MCF 10A (cell line): ENCODE data around the gene TAS2R60. TPM values are rescaled to one million over a fixed set of nuclear protein-coding genes. Genes with fewer than 3 reads are reported as not detected.

Experiments used
- BruUV-seq: library from RNA; stranded (reverse); fragments of 400-500 nt; replicated peaks from 2 replicates; lab custom pipeline; 2021; lab: Mats Ljungman, UMichigan
- CTCF ChIA-PET: fragments of 300-600 bp; sonication (Branson Sonifier 250); formaldehyde crosslinking; extraction: SDS; loops from one replicate; lab custom pipeline; 2021; ENCODE audit warnings: antibody characterized with exemption, inconsistent platforms; lab: Yijun Ruan, JAX
- POLR2A ChIA-PET: fragments of 300-600, 350-650 bp; sonication (Branson Sonifier 250); formaldehyde crosslinking; extraction: SDS; loops from one replicate; lab custom pipeline; 2020; ENCODE audit warnings: antibody characterized with exemption, inconsistent platforms; lab: Yijun Ruan, JAX
- DNase-seq: peaks from one replicate; pipeline ENCODE4 v3.0.0-alpha.2; 2018; ENCODE audit not compliant: unreplicated experiment
- H3K27ac Mint-ChIP-seq: one replicate; pipeline ENCODE4 v1.8.0; 2022; ENCODE audit warnings: mild to moderate bottlenecking, low read depth, mixed read lengths; ENCODE audit not compliant: unreplicated experiment
- H3K27me3 Mint-ChIP-seq: one replicate; pipeline ENCODE4 v1.8.0; 2022; ENCODE audit warnings: mixed read lengths; ENCODE audit not compliant: insufficient read depth, unreplicated experiment
- H3K36me3 Mint-ChIP-seq: one replicate; pipeline ENCODE4 v1.8.0; 2022; ENCODE audit warnings: mild to moderate bottlenecking, moderate library complexity, mixed read lengths; ENCODE audit not compliant: insufficient read depth, unreplicated experiment
- H3K4me1 Mint-ChIP-seq: one replicate; pipeline ENCODE4 v1.8.0; 2022; ENCODE audit warnings: mixed read lengths; ENCODE audit not compliant: insufficient read depth, unreplicated experiment
- H3K4me3 Mint-ChIP-seq: one replicate; pipeline ENCODE4 v1.8.0; 2022; ENCODE audit warnings: mild to moderate bottlenecking, moderate library complexity, mixed read lengths; ENCODE audit not compliant: unreplicated experiment
- H3K9me3 Mint-ChIP-seq: one replicate; pipeline ENCODE4 v1.8.0; 2022; ENCODE audit warnings: mixed read lengths; ENCODE audit not compliant: unreplicated experiment
- intact Hi-C: fragments of 100-400 bp; cut with micrococcal nuclease; formaldehyde crosslinking; loops from 2 replicates; pipeline ENCODE4 v1.14.1; 2022
- total RNA-seq: library from RNA; stranded (reverse); gene quantifications from 2 replicates; pipeline ENCODE4 v1.2.3, GENCODE V29; 2022
- TF ChIP-seq, protein P1 (sequence below): fragments of 200-600 bp; IDR thresholded peaks from one replicate; pipeline ENCODE4 v1.8.0; 2022; ENCODE audit warnings: antibody characterized with exemption, mild to moderate bottlenecking; ENCODE audit not compliant: unreplicated experiment

TAS2R60 gene
- total RNA-seq, 1 experiment from 2014 or later = not detected

DNA sequence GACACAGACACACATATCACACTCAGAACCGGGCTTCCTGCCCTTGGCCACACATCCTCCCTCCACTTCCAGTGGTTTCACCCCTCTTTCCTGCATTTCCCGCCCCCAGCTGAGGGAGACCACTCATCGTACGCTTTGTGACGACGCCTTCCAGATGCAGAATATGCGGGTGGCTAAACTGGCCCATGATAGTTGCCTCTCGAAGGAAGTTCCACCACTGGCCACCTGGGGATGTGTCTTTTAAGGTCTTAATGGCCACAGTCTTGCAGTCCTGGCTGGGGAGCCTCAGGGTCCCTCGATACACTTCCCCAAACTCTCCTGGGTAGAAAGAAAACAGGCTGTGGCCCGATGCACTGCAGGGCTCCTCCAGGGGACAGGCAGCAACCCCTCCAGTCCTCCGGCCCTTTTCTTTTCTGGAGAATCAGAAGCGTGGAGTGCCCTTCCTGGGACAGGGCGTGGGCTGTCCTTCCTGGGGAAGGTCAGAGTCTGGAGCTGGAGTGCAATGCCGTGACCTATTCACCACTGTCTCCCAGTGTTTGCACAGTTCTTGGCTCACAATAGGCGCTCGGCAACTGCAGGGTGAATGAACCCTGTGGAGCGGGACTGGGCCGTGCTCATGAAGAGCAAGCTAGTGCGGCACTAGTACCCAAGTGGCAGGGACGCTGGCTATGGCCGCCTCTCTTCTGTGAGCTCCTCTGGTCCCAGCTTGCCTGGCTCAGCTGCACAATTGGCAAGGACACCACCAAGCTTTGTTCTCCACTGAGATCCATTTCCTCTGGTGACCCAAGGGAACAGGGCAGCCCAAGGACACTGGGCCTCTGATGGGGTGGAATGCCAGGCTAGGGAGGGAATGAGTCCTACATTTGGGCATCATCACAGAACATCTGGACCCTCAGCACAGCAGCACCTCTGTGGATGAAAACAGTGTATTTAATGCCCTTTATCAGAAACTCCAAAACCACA lies 47.8 kb upstream of the TAS2R60 start:
- intact Hi-C loops = no loop called here
- ChIA-PET POLR2A (interaction anchor here (1.6 to 1.7 kb wide), 2 partner anchors 12 to 13 kb away, joined by 4 to 6 read pairs; no protein-coding TSS in a partner anchor), CTCF (interaction anchor here (0.7 to 2.0 kb wide), 3 partner anchors 12 to 167 kb away, joined by 4 to 7 read pairs (median 4); partner anchors contain the start of gene EPHA1)
- Mint-ChIP-seq H3K36me3 (peaks cover 29% of the 10 kb centered on the region), H3K27ac (no peak overlapping the region), H3K4me1 (peaks cover 11% of the 10 kb centered on the region), H3K27me3 (no peaks in the 10 kb centered on the region), H3K4me3 (no peak overlapping the region), H3K9me3 (no peaks in the 10 kb centered on the region)
- TF ChIP-seq, protein P1, sequence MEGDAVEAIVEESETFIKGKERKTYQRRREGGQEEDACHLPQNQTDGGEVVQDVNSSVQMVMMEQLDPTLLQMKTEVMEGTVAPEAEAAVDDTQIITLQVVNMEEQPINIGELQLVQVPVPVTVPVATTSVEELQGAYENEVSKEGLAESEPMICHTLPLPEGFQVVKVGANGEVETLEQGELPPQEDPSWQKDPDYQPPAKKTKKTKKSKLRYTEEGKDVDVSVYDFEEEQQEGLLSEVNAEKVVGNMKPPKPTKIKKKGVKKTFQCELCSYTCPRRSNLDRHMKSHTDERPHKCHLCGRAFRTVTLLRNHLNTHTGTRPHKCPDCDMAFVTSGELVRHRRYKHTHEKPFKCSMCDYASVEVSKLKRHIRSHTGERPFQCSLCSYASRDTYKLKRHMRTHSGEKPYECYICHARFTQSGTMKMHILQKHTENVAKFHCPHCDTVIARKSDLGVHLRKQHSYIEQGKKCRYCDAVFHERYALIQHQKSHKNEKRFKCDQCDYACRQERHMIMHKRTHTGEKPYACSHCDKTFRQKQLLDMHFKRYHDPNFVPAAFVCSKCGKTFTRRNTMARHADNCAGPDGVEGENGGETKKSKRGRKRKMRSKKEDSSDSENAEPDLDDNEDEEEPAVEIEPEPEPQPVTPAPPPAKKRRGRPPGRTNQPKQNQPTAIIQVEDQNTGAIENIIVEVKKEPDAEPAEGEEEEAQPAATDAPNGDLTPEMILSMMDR = no peak
- no peak for DNase-seq
- no TSS peak for BruUV-seq

DNA sequence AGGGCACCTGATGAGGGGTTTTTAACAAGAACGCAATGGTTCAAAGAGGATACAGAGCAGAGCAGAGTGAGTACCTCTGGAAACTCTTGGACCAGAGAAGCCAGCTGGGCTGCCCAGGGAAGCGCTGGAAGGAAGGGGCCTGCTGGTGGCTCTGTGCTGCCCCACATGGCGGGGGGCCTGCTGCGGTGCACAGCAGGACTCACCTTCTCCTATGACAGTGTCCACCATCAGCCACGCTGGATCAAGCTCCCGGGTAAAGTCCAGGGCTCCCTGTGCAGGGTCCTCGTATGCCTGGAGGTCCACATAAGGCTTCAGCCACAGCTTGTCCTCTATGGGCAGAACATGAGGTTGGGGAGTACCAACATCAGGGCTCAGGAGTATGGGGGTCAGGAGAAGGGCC lies 47.1 kb upstream of the TAS2R60 start:
- Mint-ChIP-seq H3K36me3 (peaks cover 24% of the 10 kb centered on the region), H3K27ac (no peak overlapping the region), H3K27me3 (no peaks in the 10 kb centered on the region), H3K9me3 (no peaks in the 10 kb centered on the region), H3K4me3 (no peak overlapping the region), H3K4me1 (peaks cover 11% of the 10 kb centered on the region)
- intact Hi-C loops = no loop called here
- POLR2A ChIA-PET = interaction anchor here (1.7 kb wide), 1 partner anchor 12 kb away, joined by 4 read pairs; no protein-coding TSS in a partner anchor
- no TSS peak for BruUV-seq
- no peak for DNase-seq
- CTCF ChIA-PET = interaction anchor here (0.5 to 2.0 kb wide), 4 partner anchors 12 to 537 kb away, joined by 3 to 7 read pairs (median 4); partner anchors contain the start of gene EPHA1
- TF ChIP-seq, protein P1 = no peak

DNA sequence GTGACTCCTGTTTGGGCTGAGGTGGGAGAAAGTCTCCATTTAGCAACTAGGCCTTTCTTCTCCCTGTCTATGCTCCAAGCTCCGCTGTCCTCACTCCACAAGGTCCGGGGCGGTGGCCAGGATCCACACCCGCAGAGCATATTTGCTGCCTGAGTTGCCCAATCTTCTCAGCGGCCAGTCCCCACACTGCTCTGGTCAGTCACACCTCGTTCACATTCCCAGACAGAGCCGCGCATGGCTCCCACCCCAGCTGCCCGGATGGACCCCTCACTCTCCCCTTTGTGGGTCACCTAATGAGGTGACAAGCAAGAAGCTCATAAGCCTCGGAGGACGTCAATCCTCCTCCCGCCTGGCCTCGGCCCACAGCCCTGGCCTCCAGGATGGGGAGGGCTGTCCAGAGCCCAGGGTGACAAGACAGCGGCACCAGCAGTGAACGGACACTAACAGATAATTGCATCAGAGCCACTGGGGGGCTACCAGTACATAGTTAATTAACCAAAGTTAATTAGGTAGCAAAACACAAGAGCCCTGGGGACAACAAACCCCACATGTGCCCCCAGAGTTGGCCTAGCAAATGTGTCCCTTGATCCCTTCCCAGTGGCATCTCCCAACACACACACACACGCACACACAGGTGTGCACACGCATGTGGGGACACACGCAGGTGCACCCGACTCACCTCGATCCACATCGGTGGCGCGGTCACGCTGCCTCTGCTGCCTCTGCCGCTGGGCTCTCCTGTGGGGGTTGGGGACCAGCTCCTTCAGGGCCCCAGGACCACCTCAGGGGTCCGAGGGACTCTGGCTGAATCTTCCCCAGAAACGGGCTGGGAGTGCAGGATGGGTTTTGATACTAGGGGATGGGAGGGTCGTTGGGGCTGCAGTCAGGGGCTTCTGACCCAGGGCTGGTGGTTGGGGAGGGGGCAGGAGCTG lies 46.4 kb upstream of the TAS2R60 start:
- no TSS peak for BruUV-seq
- Mint-ChIP-seq H3K27me3 (no peaks in the 10 kb centered on the region), H3K4me3 (no peak overlapping the region), H3K36me3 (peaks cover 18% of the 10 kb centered on the region), H3K4me1 (peaks cover 11% of the 10 kb centered on the region), H3K9me3 (no peaks in the 10 kb centered on the region), H3K27ac (peak overlapping the region; percentile 27)
- TF ChIP-seq, protein P1 = no peak
- ChIA-PET CTCF (interaction anchor here (0.5 to 2.0 kb wide), 5 partner anchors 11 to 657 kb away, joined by 3 to 7 read pairs (median 4); partner anchors contain the start of gene EPHA1), POLR2A (no interaction called here)
- DNase-seq = no peak
- intact Hi-C loops = no loop called here
